HepG2 (cell line): ENCODE results near the gene UGCG. TPM values are rescaled to one million over a fixed set of nuclear protein-coding genes. Genes with fewer than 3 reads are reported as not detected.

Experiments
- ATAC-seq: fragments of 200-7000 bp; cut with Tn5 transposase; 3 replicates; pipeline ENCODE4 v1.9.1; 2020; ENCODE audit warnings: mild to moderate bottlenecking, moderate library complexity
- BruUV-seq: library from RNA; stranded (reverse); fragments of 400-500 nt; replicated peaks from 2 replicates; lab custom pipeline; 2021; lab: Mats Ljungman, UMichigan
- CTCF ChIA-PET: fragments of 300-600 bp; formaldehyde crosslinking; extraction: SDS; loops from one replicate; lab custom pipeline; 2021; ENCODE audit warnings: low total read pairs, inconsistent platforms, low intra/inter-chr PET ratio; lab: Yijun Ruan, JAX
- POLR2A ChIA-PET: fragments of 350-600 bp; sonication (Branson Sonifier 250); formaldehyde crosslinking; loops from one replicate; lab custom pipeline; 2020; ENCODE audit warnings: antibody characterized with exemption, inconsistent platforms; lab: Yijun Ruan, JAX
- DNase-seq: peaks from one replicate; pipeline ENCODE4 v3.0.0-alpha.2; 2015; ENCODE audit warnings: low spot score
- FAIRE-seq: peaks from 3 replicates; lab custom pipeline; 2011; peaks lifted over from hg19 to GRCh38; lab: Jason Lieb, UNC
- H2AFZ ChIP-seq: one replicate; pipeline ENCODE4 v1.6.1; 2011; ENCODE audit warnings: low read length, inconsistent platforms
- H3K27ac ChIP-seq: fragments of 300-600 bp; 3 replicates; pipeline ENCODE4 v1.8.0; 2011; ENCODE audit warnings: mixed run types, mild to moderate bottlenecking, mixed read lengths, low read length, inconsistent platforms; ENCODE audit not compliant: insufficient read depth; ENCODE audit errors: extremely low read length
- H3K27me3 ChIP-seq, 2 experiments: fragments of 200-600 bp in 1 of 2; 2 replicates in 1 of 2; 3 replicates in 1 of 2; pipeline versions ENCODE4 v1.6.0 to v1.8.0; 2011; ENCODE audit warnings: low read length in 2 of 2, mild to moderate bottlenecking in 2 of 2, moderate library complexity in 2 of 2, inconsistent platforms in 1 of 2; ENCODE audit not compliant: insufficient read depth in 2 of 2, control insufficient read depth in 1 of 2
- H3K36me3 ChIP-seq, 2 experiments: fragments of 200-600 bp in 1 of 2; replicated peaks in 1 of 2; 2 replicates in 1 of 2; 3 replicates in 1 of 2; pipeline versions ENCODE4 v1.5.1 to v1.8.0; 2011; ENCODE audit warnings: low read length in 2 of 2, inconsistent platforms in 1 of 2; ENCODE audit not compliant: insufficient read depth in 2 of 2, control insufficient read depth in 1 of 2
- H3K4me1 ChIP-seq: 2 replicates; pipeline ENCODE4 v1.5.1; 2012; ENCODE audit warnings: low read length, inconsistent platforms; ENCODE audit not compliant: insufficient read depth
- H3K4me2 ChIP-seq: 2 replicates; pipeline ENCODE4 v1.6.0; 2011; ENCODE audit warnings: low read depth, low read length, inconsistent platforms
- H3K4me3 ChIP-seq, 3 experiments: fragments of 200-600 bp in 1 of 3; sonication (generic), shearing (Covaris generic) in 1 of 3; replicated peaks in 1 of 3; 2 replicates each; pipeline ENCODE4 v1.5.1; 2011 to 2016; ENCODE audit warnings: low read length in 3 of 3, inconsistent platforms in 2 of 3, low read depth in 2 of 3, mild to moderate bottlenecking in 2 of 3, control low read depth in 1 of 3, mixed read lengths in 1 of 3; ENCODE audit not compliant: insufficient read depth in 1 of 3
- H3K79me2 ChIP-seq: one replicate; pipeline ENCODE4 v1.6.1; 2011; ENCODE audit warnings: low read length, inconsistent platforms; ENCODE audit not compliant: insufficient read depth
- H3K9ac ChIP-seq: 2 replicates; pipeline ENCODE4 v1.6.0; 2011; ENCODE audit warnings: mild to moderate bottlenecking, low read depth, low read length, inconsistent platforms; ENCODE audit not compliant: insufficient read depth
- H3K9me3 ChIP-seq: 2 replicates; pipeline ENCODE4 v1.5.1; 2012; ENCODE audit warnings: mild to moderate bottlenecking, low read length
- H4K20me1 ChIP-seq: 2 replicates; pipeline ENCODE4 v1.6.0; 2011; ENCODE audit warnings: inconsistent platforms, mild to moderate bottlenecking, low read length, moderate library complexity; ENCODE audit not compliant: insufficient read depth
- CEBPB ChIP-seq: IDR thresholded peaks from 2 replicates; pipeline ENCODE4 v1.6.1; 2011; ENCODE audit warnings: low read depth, low read length, improper control_type of control experiment, borderline replicate concordance
- SP2 ChIP-seq: sonication (generic); formaldehyde crosslinking; IDR thresholded peaks from 2 replicates; pipeline ENCODE4 v1.5.1; 2020; ENCODE audit warnings: mild to moderate bottlenecking, missing genetic modification reagents
- STAT5B ChIP-seq: sonication (generic); formaldehyde crosslinking; IDR thresholded peaks from 2 replicates; pipeline ENCODE4 v1.4.0; 2020; ENCODE audit warnings: missing genetic modification reagents
- ZBTB7A ChIP-seq: sonication (generic); formaldehyde crosslinking; IDR thresholded peaks from 2 replicates; pipeline ENCODE4 v1.8.0; 2022; ENCODE audit warnings: mild to moderate bottlenecking, missing genetic modification reagents
- ZNF44 ChIP-seq: sonication (generic); formaldehyde crosslinking; IDR thresholded peaks from 2 replicates; pipeline ENCODE4 v1.5.1; 2020; ENCODE audit warnings: mild to moderate bottlenecking, missing genetic modification reagents
- ZNF556 ChIP-seq: sonication (generic); formaldehyde crosslinking; IDR thresholded peaks from 2 replicates; pipeline ENCODE4 v1.4.0; 2020; ENCODE audit warnings: mild to moderate bottlenecking, missing genetic modification reagents, borderline replicate concordance
- ZNF777 ChIP-seq: sonication (generic); formaldehyde crosslinking; IDR thresholded peaks from 2 replicates; pipeline ENCODE4 v1.4.0; 2020; ENCODE audit warnings: missing genetic modification reagents
- ZNF891 ChIP-seq: sonication (generic); formaldehyde crosslinking; IDR thresholded peaks from 2 replicates; pipeline ENCODE4 v1.5.0; 2020; ENCODE audit warnings: mild to moderate bottlenecking, missing genetic modification reagents
- WGBS: methylation state at CpG from one replicate; pipeline ENCODE4 v1.1.6; 2017; ENCODE audit warnings: low lambda C conversion rate; 5-methylcytosine and 5-hydroxymethylcytosine counted together
- in situ Hi-C: cut with HindIII; loops from 2 replicates; pipeline ENCODE4 v1.10.0; 2017; ENCODE audit warnings: low pct_unique_long_range_greater_than_20kb; ENCODE audit not compliant: extremely low pct_ligation_motif_present
- intact Hi-C: fragments of 100-400 bp; cut with micrococcal nuclease; formaldehyde crosslinking; loops from one replicate; pipeline ENCODE4 v1.10.0; 2022; ENCODE audit not compliant: unreplicated experiment
- polyA plus RNA-seq, 8 experiments: library from polyadenylated mRNA; depleted of rRNA in 3 of 8; stranded (reverse) in 7 of 8; unstranded in 1 of 8; fragments of >200 nt; fragmentation: Illumina TruSeq in 4 of 8; extraction: Trizol in 4 of 8; gene quantifications; 2 replicates each; pipeline versions ENCODE4 v1.2.1 to v1.2.3, GENCODE V29; 2011 to 2016; ENCODE audit warnings: low read depth in 4 of 8, missing spikeins in 1 of 8, mixed read lengths in 1 of 8; ENCODE audit not compliant: insufficient read depth in 1 of 8
- total RNA-seq, 5 experiments: library from RNA; depleted of rRNA; stranded (reverse); fragments of >200 nt; fragmentation: Illumina TruSeq; extraction: Trizol; gene quantifications; 2 replicates each; pipeline ENCODE4 v1.2.3, GENCODE V29; 2016; ENCODE audit warnings: low read depth in 1 of 5
- TF ChIP-seq, protein P1 (sequence below): sonication (generic); formaldehyde crosslinking; IDR thresholded peaks from one replicate; pipeline ENCODE4 v1.5.1; 2020; ENCODE audit warnings: mild to moderate bottlenecking, missing genetic modification reagents; ENCODE audit errors: not compliant biosample characterization

Gene UGCG
- total and polyA plus RNA-seq, 2 of the 13 experiments (the other 11 are each of a cell fraction or from before 2014, with no cell fraction given): 10.5 to 13.9 TPM

GRCh38 chr9:111969061-111969460 lies 72.4 kb downstream of the UGCG start:
- peaks cover 13% of the 10 kb centered on the region for H3K4me1 ChIP-seq
- DNase-seq (no peak), FAIRE-seq (no peak), ATAC-seq (no peak)
- intact Hi-C loops: no loop called here
- no peak overlapping the region for H3K4me3 ChIP-seq
- H3K9ac ChIP-seq: no peak overlapping the region
- TF ChIP-seq SP2 (CRISPR knock-in tag): no peak
- no peak for TF ChIP-seq ZBTB7A
- H2AFZ ChIP-seq: no peak overlapping the region
- BruUV-seq: no TSS peak
- H3K79me2 ChIP-seq: no peaks in the 10 kb centered on the region
- in situ Hi-C loops: loop anchor here (10.0 kb wide), 1 partner anchor 204 kb away; no protein-coding TSS in a partner anchor
- POLR2A ChIA-PET: no interaction called here
- WGBS: 58% methylated on average over 5 of the region's 5 CpGs
- no peaks in the 10 kb centered on the region for H3K27me3 ChIP-seq
- H3K4me2 ChIP-seq: no peak overlapping the region
- H3K27ac ChIP-seq: no peak overlapping the region
- H3K9me3 ChIP-seq: no peaks in the 10 kb centered on the region
- CTCF ChIA-PET: no interaction called here
- H4K20me1 ChIP-seq: no peaks in the 10 kb centered on the region
- H3K36me3 ChIP-seq: no peaks in the 10 kb centered on the region

GRCh38 chr9:111969622-111970021 lies 73.0 kb downstream of the UGCG start:
- Histone ChIP-seq H3K4me1 (peaks cover 19% of the 10 kb centered on the region), H3K79me2 (no peaks in the 10 kb centered on the region), H3K36me3 (no peaks in the 10 kb centered on the region), H3K9ac (no peak overlapping the region), H3K27me3 (no peaks in the 10 kb centered on the region), H3K4me2 (no peak overlapping the region), H3K9me3 (no peaks in the 10 kb centered on the region), H4K20me1 (no peaks in the 10 kb centered on the region), H3K27ac (no peak overlapping the region), H2AFZ (no peak overlapping the region), H3K4me3 (no peak overlapping the region)
- ChIA-PET CTCF (no interaction called here), POLR2A (no interaction called here)
- FAIRE-seq (no peak), DNase-seq (no peak), ATAC-seq (no peak)
- BruUV-seq: no TSS peak
- intact Hi-C loops: loop anchor here (10.0 kb wide), 1 partner anchor 105 kb away; no protein-coding TSS in a partner anchor
- in situ Hi-C loops: loop anchor here (10.0 kb wide), 1 partner anchor 205 kb away; no protein-coding TSS in a partner anchor
- 47% methylated on average over 8 of the region's 8 CpGs for WGBS
- no peak for TF ChIP-seq ZNF44 (CRISPR knock-in tag)
- TF ChIP-seq, protein P1, sequence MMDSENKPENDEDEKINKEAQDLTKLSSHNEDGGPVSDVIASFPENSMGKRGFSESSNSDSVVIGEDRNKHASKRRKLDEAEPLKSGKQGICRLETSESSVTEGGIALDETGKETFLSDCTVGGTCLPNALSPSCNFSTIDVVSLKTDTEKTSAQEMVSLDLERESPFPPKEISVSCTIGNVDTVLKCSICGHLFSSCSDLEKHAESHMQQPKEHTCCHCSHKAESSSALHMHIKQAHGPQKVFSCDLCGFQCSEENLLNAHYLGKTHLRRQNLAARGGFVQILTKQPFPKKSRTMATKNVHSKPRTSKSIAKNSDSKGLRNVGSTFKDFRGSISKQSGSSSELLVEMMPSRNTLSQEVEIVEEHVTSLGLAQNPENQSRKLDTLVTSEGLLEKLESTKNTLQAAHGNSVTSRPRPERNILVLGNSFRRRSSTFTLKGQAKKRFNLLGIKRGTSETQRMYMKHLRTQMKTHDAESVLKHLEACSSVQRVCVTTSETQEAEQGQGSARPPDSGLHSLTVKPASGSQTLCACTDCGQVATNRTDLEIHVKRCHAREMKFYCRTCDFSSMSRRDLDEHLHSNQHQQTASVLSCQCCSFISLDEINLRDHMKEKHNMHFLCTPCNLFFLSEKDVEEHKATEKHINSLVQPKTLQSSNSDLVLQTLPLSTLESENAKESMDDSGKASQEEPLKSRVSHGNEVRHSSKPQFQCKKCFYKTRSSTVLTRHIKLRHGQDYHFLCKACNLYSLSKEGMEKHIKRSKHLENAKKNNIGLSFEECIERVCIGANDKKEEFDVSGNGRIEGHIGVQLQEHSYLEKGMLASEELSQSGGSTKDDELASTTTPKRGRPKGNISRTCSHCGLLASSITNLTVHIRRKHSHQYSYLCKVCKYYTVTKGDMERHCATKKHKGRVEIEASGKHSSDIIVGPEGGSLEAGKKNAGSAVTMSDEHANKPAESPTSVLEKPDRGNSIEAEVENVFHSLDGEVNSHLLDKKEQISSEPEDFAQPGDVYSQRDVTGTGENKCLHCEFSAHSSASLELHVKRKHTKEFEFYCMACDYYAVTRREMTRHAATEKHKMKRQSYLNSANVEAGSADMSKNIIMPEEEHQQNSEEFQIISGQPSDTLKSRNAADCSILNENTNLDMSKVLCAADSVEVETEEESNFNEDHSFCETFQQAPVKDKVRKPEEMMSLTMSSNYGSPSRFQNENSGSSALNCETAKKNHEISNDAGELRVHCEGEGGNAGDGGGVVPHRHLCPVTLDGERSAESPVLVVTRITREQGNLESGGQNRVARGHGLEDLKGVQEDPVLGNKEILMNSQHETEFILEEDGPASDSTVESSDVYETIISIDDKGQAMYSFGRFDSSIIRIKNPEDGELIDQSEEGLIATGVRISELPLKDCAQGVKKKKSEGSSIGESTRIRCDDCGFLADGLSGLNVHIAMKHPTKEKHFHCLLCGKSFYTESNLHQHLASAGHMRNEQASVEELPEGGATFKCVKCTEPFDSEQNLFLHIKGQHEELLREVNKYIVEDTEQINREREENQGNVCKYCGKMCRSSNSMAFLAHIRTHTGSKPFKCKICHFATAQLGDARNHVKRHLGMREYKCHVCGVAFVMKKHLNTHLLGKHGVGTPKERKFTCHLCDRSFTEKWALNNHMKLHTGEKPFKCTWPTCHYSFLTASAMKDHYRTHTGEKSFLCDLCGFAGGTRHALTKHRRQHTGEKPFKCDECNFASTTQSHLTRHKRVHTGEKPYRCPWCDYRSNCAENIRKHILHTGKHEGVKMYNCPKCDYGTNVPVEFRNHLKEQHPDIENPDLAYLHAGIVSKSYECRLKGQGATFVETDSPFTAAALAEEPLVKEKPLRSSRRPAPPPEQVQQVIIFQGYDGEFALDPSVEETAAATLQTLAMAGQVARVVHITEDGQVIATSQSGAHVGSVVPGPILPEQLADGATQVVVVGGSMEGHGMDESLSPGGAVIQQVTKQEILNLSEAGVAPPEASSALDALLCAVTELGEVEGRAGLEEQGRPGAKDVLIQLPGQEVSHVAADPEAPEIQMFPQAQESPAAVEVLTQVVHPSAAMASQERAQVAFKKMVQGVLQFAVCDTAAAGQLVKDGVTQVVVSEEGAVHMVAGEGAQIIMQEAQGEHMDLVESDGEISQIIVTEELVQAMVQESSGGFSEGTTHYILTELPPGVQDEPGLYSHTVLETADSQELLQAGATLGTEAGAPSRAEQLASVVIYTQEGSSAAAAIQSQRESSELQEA (CRISPR knock-in tag): no peak
- no peak for TF ChIP-seq STAT5B
- TF ChIP-seq ZNF891 (CRISPR knock-in tag): no peak
- TF ChIP-seq CEBPB: no peak
- no peak for TF ChIP-seq ZNF556
- TF ChIP-seq ZNF777: no peak
